Fibroblast of skin of scalp (primary cell): ENCODE data around the gene C9orf85.
A peak's percentile ranks its signal among the peaks of the same experiment; 100 is the strongest.
"Not testable (repeated sequence)": the region's sequence is repeated elsewhere in the genome, so short reads cannot be mapped to it uniquely, and the experiment has no call there.

Experiments
- DNase-seq: peaks from one replicate; pipeline ENCODE4 v3.0.0-alpha.2; 2013

Gene C9orf85

GRCh38 chr9:71944754-71945375 lies 33.4 kb downstream of the C9orf85 start:
- DNase-seq = no peak

GRCh38 chr9:71954652-71955051 lies 43.2 kb downstream of the C9orf85 start:
- not testable (repeated sequence) for DNase-seq

GRCh38 chr9:71955300-71955915 lies 44.0 kb downstream of the C9orf85 start:
- DNase-seq = no peak

- DNase-seq = no peak
Measured at GRCh38 chr9:71962328-71962727, 50.9 kb downstream of the C9orf85 start.

GRCh38 chr9:71963471-71963996 lies 52.1 kb downstream of the C9orf85 start:
- DNase-seq = not testable (repeated sequence)

GRCh38 chr9:71965403-71965802 lies 54.0 kb downstream of the C9orf85 start:
- DNase-seq = no peak

GRCh38 chr9:71966601-71967000 lies 55.2 kb downstream of the C9orf85 start:
- DNase-seq = no peak

GRCh38 chr9:71968541-71969090 lies 57.2 kb downstream of the C9orf85 start:
- no peak for DNase-seq

- peak; percentile 31 for DNase-seq
Measured at GRCh38 chr9:71975833-71976232, 64.4 kb downstream of the C9orf85 start.

- DNase-seq = no peak
Measured at GRCh38 chr9:71977003-71977402, 65.6 kb downstream of the C9orf85 start.

- no peak for DNase-seq
Measured at GRCh38 chr9:71980266-71981190, 69.1 kb downstream of the C9orf85 start.

- DNase-seq = no peak
Measured at GRCh38 chr9:71981944-71982343, 70.5 kb downstream of the C9orf85 start.

- DNase-seq = peak; percentile 81
Measured at GRCh38 chr9:71984403-71984802, 73.0 kb downstream of the C9orf85 start.

- no peak for DNase-seq
Measured at GRCh38 chr9:71984831-71985281, 73.4 kb downstream of the C9orf85 start.

GRCh38 chr9:71985297-71985911 lies 74.0 kb downstream of the C9orf85 start:
- DNase-seq = no peak

- no peak for DNase-seq
Measured at GRCh38 chr9:71986900-71987299, 75.5 kb downstream of the C9orf85 start.

- no peak for DNase-seq
Measured at GRCh38 chr9:71987471-71988371, 76.3 kb downstream of the C9orf85 start.

- DNase-seq = no peak
Measured at GRCh38 chr9:71990466-71990865, 79.0 kb downstream of the C9orf85 start.

GRCh38 chr9:72005451-72005850 lies 94.0 kb downstream of the C9orf85 start:
- DNase-seq = no peak

GRCh38 chr9:72006501-72006900 lies 95.1 kb downstream of the C9orf85 start:
- DNase-seq = peak; percentile 3

GRCh38 chr9:72007726-72008125 lies 96.3 kb downstream of the C9orf85 start:
- not testable (repeated sequence) for DNase-seq
